HUES64 (cell line): Measurements from ENCODE around the gene PARD3B.

ENCODE experiments used
- H3K27ac ChIP-seq: 2 replicates; pipeline ENCODE4 v1.7.0; 2013; ENCODE audit warnings: low read depth, low read length, inconsistent platforms
- H3K27me3 ChIP-seq: 2 replicates; pipeline ENCODE4 v1.6.1; 2013; ENCODE audit warnings: mild to moderate bottlenecking, low read length; ENCODE audit not compliant: insufficient read depth
- H3K36me3 ChIP-seq: 2 replicates; pipeline ENCODE4 v1.6.1; 2013; ENCODE audit warnings: mild to moderate bottlenecking, low read length; ENCODE audit not compliant: insufficient read depth
- H3K4me1 ChIP-seq: 2 replicates; pipeline ENCODE4 v1.6.1; 2013; ENCODE audit warnings: mild to moderate bottlenecking, low read length, moderate library complexity; ENCODE audit not compliant: insufficient read depth
- H3K4me3 ChIP-seq: 2 replicates; pipeline ENCODE4 v1.5.1; 2013; ENCODE audit warnings: mild to moderate bottlenecking, low read length, moderate library complexity
- H3K9ac ChIP-seq: 2 replicates; pipeline ENCODE4 v1.6.1; 2013; ENCODE audit warnings: mild to moderate bottlenecking, low read depth, low read length
- H3K9me3 ChIP-seq: 2 replicates; pipeline ENCODE4 v1.6.1; 2013; ENCODE audit warnings: low read depth, low read length; ENCODE audit not compliant: insufficient read depth
- WGBS: fragments of 150-250, 120-280 bp; methylation state at CpG from one replicate; pipeline ENCODE4 v1.1.7; 2013; ENCODE audit warnings: missing lambda C conversion rate; 5-methylcytosine and 5-hydroxymethylcytosine counted together

Gene PARD3B

DNA sequence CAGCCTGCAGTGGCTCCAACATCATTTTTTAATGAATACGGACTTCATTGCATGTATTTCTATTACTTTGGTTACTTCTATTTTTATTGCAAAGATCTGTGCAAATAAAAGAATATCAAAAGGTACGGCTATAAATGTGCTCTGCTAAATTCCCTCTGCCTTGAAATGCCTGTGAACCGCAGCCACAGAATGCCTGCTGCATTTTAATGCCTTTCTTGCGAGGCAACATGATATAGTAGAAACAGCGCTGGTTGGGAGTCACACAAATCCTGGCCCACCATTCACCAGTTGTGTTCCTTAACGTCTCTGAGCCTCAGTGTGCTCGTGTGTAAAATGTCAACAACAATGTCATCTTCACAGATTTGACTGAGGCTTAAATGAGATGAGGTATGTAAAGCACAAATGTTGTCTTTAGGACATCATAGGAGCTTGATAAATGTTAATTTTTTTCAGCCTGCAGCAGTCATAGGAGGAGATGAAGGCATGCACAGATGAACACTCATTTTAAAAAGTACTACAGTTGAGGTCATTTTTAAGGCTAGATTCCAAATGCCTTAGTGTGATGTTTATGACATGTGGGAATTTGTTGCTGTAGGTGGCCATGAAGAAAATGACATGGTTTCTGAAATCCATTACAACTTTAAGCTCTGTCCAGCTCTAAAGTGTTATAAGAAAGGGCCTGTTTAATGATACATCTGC lies 949.4 kb downstream of the PARD3B start:
- 93% methylated on average over 7 of the region's 7 CpGs for WGBS
- Histone ChIP-seq H3K4me3 (no peak overlapping the region), H3K4me1 (peaks cover 21% of the 10 kb centered on the region), H3K27me3 (no peaks in the 10 kb centered on the region), H3K9me3 (no peaks in the 10 kb centered on the region), H3K36me3 (no peaks in the 10 kb centered on the region), H3K27ac (no peak overlapping the region), H3K9ac (no peak overlapping the region)

DNA sequence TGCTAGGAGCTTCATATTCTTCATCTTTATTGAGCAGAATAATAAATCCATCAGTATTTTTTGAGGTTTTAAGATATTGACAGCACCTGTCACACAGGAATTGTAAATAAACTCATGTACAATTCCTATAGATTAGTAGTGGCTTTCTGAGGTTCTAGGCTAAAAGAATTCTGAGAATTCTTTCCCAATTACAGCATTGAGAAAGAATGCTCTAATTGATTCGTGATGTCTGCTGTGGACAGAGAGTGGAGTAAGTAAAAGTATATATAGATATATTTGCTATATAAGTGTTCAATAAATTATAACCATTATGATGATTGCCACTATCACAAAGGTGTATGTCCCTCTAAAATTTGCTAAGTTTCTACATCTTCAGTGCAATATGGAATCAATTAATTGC lies 950.5 kb downstream of the PARD3B start:
- H3K27ac ChIP-seq, result no peak overlapping the region
- no peaks in the 10 kb centered on the region for H3K27me3 ChIP-seq
- H3K9ac ChIP-seq, result peak overlapping the region; percentile 1; the same call in 1 of the 2 replicates
- H3K9me3 ChIP-seq, result no peaks in the 10 kb centered on the region
- no CpG with 5 or more reads among the region's 1 CpG for WGBS
- H3K36me3 ChIP-seq, result no peaks in the 10 kb centered on the region
- H3K4me3 ChIP-seq, result no peak overlapping the region
- peaks cover 21% of the 10 kb centered on the region for H3K4me1 ChIP-seq

DNA sequence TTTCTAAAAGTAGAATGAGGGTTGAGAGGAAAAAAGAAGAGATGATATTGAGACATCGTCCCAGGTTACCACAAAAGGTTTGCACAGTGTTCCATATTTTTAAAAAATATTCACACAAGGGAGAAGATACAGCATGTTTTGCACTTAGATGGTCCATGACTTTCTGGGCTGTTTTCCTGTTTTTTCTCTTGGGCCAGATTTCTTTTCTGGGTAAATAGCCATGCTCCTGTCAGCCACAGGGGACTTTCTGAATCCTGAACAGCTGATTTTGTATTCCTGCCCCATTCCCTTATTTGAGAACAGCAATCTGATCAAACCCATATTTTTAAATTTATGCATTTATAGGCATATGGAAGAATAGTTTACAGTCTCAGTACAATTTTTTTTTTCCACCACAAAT lies 951.1 kb downstream of the PARD3B start:
- H3K27ac ChIP-seq, result no peak overlapping the region
- H3K9me3 ChIP-seq, result no peaks in the 10 kb centered on the region
- no peak overlapping the region for H3K4me3 ChIP-seq
- H3K4me1 ChIP-seq, result peaks cover 21% of the 10 kb centered on the region
- WGBS, result 100% methylated on average over 1 of the region's 1 CpG
- no peaks in the 10 kb centered on the region for H3K36me3 ChIP-seq
- no peaks in the 10 kb centered on the region for H3K27me3 ChIP-seq
- peak overlapping the region; percentile 1; the same call in 1 of the 2 replicates for H3K9ac ChIP-seq

DNA sequence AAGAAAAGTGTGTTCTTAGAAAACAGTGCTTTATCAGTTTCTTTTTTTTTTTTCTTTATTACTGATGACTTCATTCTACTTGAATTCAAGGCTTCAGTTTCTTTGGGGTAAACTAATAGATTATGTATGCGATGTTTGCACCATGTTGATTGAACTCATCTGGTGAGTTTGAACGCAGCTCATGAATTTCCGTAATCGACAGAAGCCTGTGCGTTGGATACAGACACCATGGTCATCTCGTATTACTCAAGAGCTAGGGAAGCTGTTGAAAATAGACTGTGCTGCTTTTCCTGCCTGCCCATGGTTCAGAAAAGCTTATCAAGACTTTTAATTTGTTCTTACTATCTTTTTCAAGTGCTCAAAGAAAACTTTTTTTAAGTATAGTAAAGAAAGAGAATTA lies 951.5 kb downstream of the PARD3B start:
- H3K4me3 ChIP-seq, result no peak overlapping the region
- H3K27ac ChIP-seq, result no peak overlapping the region
- H3K9me3 ChIP-seq, result no peaks in the 10 kb centered on the region
- H3K4me1 ChIP-seq, result peaks cover 21% of the 10 kb centered on the region
- H3K9ac ChIP-seq, result no peak overlapping the region
- no peaks in the 10 kb centered on the region for H3K36me3 ChIP-seq
- no peaks in the 10 kb centered on the region for H3K27me3 ChIP-seq
- WGBS, result 85% methylated on average over 6 of the region's 6 CpGs

DNA sequence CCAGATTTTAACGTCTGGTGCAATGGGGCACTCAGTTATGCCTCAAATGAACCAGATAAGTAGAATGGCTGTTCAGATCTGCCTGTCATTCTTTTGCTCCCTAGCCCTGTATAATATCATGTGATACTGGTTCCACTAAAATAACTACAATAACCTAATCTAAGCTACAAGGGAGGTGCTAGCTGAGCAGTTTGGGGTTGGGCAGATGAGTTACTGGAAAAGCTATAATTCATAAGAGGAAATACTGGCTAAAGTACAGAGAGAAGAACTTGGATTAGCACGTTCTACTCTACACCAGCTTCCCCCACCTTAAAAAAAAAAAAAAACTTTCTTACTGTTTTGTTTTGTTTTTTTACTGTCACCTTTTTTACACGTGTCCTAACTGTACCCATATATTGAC lies 953.7 kb downstream of the PARD3B start:
- Histone ChIP-seq H3K4me3 (no peak overlapping the region), H3K9ac (no peak overlapping the region), H3K9me3 (no peaks in the 10 kb centered on the region), H3K27me3 (no peaks in the 10 kb centered on the region), H3K36me3 (no peaks in the 10 kb centered on the region), H3K27ac (no peak overlapping the region), H3K4me1 (peaks cover 21% of the 10 kb centered on the region)
- 94% methylated on average over 3 of the region's 3 CpGs for WGBS

DNA sequence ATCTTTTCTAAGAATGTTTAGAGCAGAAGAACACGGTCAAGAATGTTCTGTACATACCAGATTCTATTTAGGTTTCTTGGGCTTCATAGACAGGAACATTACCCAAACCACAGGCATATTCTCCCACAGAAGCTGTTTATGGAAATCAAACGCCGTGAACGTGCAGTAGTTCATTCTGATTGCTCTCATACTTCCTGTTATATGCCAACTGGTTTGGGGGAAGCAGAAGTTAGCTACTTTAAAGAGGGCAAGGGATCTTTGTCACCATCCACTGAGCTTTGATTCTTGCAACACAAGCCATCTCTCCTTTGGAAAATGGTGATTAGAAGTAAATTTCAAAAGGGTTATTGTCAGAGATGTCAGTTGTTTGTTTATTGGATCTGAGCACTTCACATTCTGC lies 954.8 kb downstream of the PARD3B start:
- Histone ChIP-seq H3K4me1 (peaks cover 21% of the 10 kb centered on the region), H3K4me3 (no peak overlapping the region), H3K9me3 (no peaks in the 10 kb centered on the region), H3K27ac (no peak overlapping the region), H3K27me3 (no peaks in the 10 kb centered on the region), H3K36me3 (no peaks in the 10 kb centered on the region), H3K9ac (no peak overlapping the region)
- 96% methylated on average over 4 of the region's 4 CpGs for WGBS

DNA sequence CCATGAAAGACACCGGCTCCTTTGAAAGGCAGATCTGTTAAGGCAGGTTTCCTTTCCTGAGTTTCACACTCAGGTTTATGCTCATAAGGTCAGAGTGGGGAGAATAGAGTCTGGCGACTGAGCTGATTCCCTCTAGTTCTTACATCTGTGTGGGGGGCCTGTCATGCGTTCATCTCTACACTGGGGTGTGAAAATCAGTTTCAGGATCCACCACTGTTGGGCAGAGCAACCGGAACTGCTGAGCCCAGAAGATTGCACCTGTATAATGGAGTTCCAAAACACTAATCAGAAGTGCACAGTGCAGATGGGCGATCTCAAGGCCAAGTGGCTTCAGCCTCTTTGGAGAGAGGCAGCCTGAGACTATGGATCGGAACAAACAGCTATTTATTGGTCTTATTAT lies 955.7 kb downstream of the PARD3B start:
- no peak overlapping the region for H3K27ac ChIP-seq
- no peak overlapping the region for H3K9ac ChIP-seq
- H3K4me3 ChIP-seq, result no peak overlapping the region
- H3K9me3 ChIP-seq, result no peaks in the 10 kb centered on the region
- WGBS, result 89% methylated on average over 6 of the region's 6 CpGs
- no peaks in the 10 kb centered on the region for H3K36me3 ChIP-seq
- H3K27me3 ChIP-seq, result no peaks in the 10 kb centered on the region
- H3K4me1 ChIP-seq, result peaks cover 13% of the 10 kb centered on the region

DNA sequence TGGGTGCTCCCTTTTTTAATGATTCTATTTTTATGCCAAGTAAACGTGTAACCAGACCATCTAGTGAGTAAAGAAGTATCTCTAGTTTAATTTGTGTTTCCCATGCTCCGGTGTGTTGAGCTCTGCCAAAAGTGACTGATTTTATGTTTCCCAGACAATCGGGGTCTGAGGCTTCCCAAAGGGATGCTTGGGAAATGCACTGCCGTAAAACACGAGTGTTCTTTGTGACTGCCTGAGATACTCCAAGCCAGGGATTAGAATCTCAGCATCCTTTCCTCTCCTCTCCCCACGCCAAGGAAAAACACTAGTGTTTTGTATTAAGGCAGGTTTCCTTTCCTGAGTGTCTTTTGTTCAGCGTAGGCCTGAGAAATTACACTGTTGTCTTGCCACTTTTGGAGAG lies 956.6 kb downstream of the PARD3B start:
- H3K9me3 ChIP-seq, result no peaks in the 10 kb centered on the region
- peaks cover 4% of the 10 kb centered on the region for H3K4me1 ChIP-seq
- WGBS, result 96% methylated on average over 7 of the region's 7 CpGs
- no peaks in the 10 kb centered on the region for H3K36me3 ChIP-seq
- no peak overlapping the region for H3K9ac ChIP-seq
- H3K4me3 ChIP-seq, result no peak overlapping the region
- no peak overlapping the region for H3K27ac ChIP-seq
- H3K27me3 ChIP-seq, result no peaks in the 10 kb centered on the region

DNA sequence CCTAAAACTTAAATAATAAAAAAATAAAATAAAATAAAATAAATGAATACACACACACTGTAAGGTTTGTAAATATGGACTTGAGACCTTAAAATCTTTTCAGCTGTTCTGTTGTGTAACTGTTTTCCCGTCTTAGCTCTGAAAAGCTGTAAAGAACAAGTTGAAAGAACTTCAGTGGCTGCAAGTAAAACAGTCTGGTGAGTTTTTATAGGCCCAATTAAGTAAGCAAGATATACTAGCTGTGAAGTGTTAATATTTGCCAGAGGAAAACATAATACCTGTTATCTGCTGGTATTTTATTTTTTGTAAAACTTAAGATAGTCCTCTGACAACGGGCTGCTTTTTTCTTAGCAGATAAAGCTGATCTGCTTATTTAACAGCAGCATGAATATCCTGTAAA lies 960.1 kb downstream of the PARD3B start:
- Histone ChIP-seq H3K4me1 (peaks cover 6% of the 10 kb centered on the region), H3K27me3 (no peaks in the 10 kb centered on the region), H3K27ac (no peak overlapping the region), H3K9ac (no peak overlapping the region), H3K36me3 (no peaks in the 10 kb centered on the region), H3K9me3 (no peaks in the 10 kb centered on the region), H3K4me3 (no peak overlapping the region)
- WGBS, result over 99% methylated on average over 2 of the region's 2 CpGs

DNA sequence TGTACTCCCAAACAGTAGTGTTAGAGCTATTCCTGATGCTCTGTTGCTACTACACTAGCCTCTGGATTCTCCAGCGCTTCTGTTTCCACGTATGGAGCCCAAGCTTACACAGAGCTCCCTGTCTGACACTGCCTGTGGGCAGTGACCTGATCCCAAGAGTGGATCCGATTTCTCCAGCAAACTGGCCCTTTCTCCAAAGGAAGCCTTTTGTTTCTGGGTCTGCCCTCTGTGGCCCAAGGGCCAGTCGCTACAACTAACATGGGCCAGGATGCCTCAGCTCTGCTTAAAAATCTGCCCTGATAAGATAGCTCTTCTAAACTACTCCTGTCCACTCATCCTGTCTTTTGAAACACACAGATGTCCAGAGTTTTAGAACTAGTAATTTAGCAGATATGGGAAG lies 964.4 kb downstream of the PARD3B start:
- Histone ChIP-seq H3K9me3 (no peaks in the 10 kb centered on the region), H3K27me3 (no peaks in the 10 kb centered on the region), H3K36me3 (no peaks in the 10 kb centered on the region), H3K27ac (no peak overlapping the region), H3K4me3 (no peak overlapping the region), H3K9ac (no peak overlapping the region), H3K4me1 (peaks cover 11% of the 10 kb centered on the region)
- 93% methylated on average over 4 of the region's 4 CpGs for WGBS

DNA sequence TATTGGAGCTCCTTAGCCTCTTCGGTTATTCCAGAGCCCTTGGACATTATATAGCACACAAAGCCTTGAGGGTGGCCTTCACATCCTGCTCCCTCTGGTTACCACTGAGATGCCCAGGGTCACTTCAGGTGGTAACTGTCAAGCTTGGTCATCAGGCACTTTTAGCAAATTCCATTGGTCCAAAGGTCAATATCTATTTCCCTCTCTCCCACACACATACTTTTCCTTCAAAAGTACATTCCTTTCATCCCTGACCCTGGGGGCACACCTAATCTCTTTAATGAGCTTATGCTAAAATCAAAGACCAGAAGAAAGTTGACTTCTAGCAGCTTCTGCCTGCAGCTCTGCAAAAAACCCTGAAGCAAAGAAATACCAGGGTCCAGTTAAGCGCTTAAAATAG lies 965.1 kb downstream of the PARD3B start:
- Histone ChIP-seq H3K27me3 (no peaks in the 10 kb centered on the region), H3K27ac (no peak overlapping the region), H3K4me1 (peaks cover 11% of the 10 kb centered on the region), H3K9ac (no peak overlapping the region), H3K4me3 (no peak overlapping the region), H3K9me3 (no peaks in the 10 kb centered on the region), H3K36me3 (no peaks in the 10 kb centered on the region)
- WGBS, result 97% methylated on average over 1 of the region's 2 CpGs

DNA sequence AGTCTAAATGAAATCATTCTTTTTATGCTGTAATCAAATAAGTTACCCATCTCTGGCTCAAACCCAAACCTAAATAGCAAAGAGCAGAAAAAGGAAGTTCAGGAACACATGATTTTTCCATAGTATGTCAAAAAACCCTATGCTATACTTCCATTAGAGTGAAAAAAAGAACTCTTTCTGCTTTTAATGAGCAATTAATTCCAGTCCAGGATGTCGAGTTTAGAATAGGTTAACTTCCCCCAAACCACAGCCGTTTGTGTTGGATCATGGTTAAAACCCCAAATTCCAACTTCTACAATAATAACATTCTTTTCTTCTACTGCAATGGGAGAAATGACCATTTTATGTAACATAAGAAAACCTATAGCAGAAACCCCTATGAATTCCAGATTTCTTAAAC lies 965.9 kb downstream of the PARD3B start:
- no peaks in the 10 kb centered on the region for H3K9me3 ChIP-seq
- no peaks in the 10 kb centered on the region for H3K36me3 ChIP-seq
- H3K4me3 ChIP-seq, result no peak overlapping the region
- H3K27me3 ChIP-seq, result no peaks in the 10 kb centered on the region
- H3K9ac ChIP-seq, result no peak overlapping the region
- H3K27ac ChIP-seq, result no peak overlapping the region
- H3K4me1 ChIP-seq, result peaks cover 11% of the 10 kb centered on the region
- WGBS, result 96% methylated on average over 2 of the region's 2 CpGs
